ENCODE measurements around the gene KCTD15. TPM values are rescaled to one million over a fixed set of nuclear protein-coding genes. Genes with fewer than 3 reads are reported as not detected.
A peak's percentile ranks its signal among the peaks of the same experiment; 100 is the strongest.

The KCTD15 gene
- total and polyA plus RNA-seq, 10 of the 15 experiments (the other 5 are each of a cell fraction or from before 2014, with no cell fraction given), result not detected

- 0 out of 2 replicates have a peak, but pooled peaks have one; percentile 23 for TF ChIP-seq BACH1 (IDR thresholded peaks at IDR 0.05; ENCODE audit: borderline replicate concordance)
- TF ChIP-seq SP1 (IDR thresholded peaks at IDR 0.05; ENCODE audit: low read depth, low read length), result peak; percentile 51
- peak; percentile 95 for TF ChIP-seq ZNF592 (IDR thresholded peaks at IDR 0.05)
- 0 out of 3 replicates have a peak, but pooled peaks have one; percentile 33 for TF ChIP-seq POU2F2 (IDR thresholded peaks at IDR 0.05; ENCODE audit: borderline replicate concordance, low read depth, low read length)
- peak; percentile 58; the same call in 1 of the 2 replicates for TF ChIP-seq LARP7 (IDR thresholded peaks at IDR 0.05)
- 0 out of 2 replicates have a peak, but pooled peaks have one; percentile 30 for TF ChIP-seq IKZF1 (conservative IDR thresholded peaks at IDR 0.05)
Measured at GRCh38 chr19:33778089-33778791, 18.4 kb upstream of the KCTD15 start (continued).

GRCh38 chr19:33779849-33780248 is 16.8 kb upstream of the KCTD15 start:
- no peak overlapping the region for H2AFZ ChIP-seq (ENCODE audit: control insufficient read depth, low read depth, low read length)
- 47% methylated on average over 7 of the region's 7 CpGs for WGBS (ENCODE audit: insufficient coverage, insufficient replicate concordance, low lambda C conversion rate, missing lambda C conversion rate)
- peaks cover 0 to 3% of the 10 kb centered on the region in 2 experiments; a peak in 2 of 4 replicates for H3K27me3 ChIP-seq (replicated peaks in 1 of 2; ENCODE audit: control insufficient read depth in 2 of 2, insufficient read depth in 2 of 2, low read length in 1 of 2)
- TF ChIP-seq CHD2 (IDR thresholded peaks at IDR 0.05; ENCODE audit: borderline replicate concordance, low read depth, low read length) (no peak), MXI1 (IDR thresholded peaks at IDR 0.05; ENCODE audit: low read depth, low read length) (no peak), POLR2AphosphoS2 (IDR thresholded peaks at IDR 0.05; ENCODE audit: low read depth, low read length) (no peak), NFYB (IDR thresholded peaks at IDR 0.05; ENCODE audit: insufficient read depth, low read depth, low read length) (no peak), ATF2 (IDR thresholded peaks at IDR 0.05; ENCODE audit: low read length) (no peak), CEBPB (IDR thresholded peaks at IDR 0.05; ENCODE audit: borderline replicate concordance in 1 of 2, low read depth in 2 of 2, low read length in 2 of 2) (no peak), SUPT20H (IDR thresholded peaks at IDR 0.05; ENCODE audit: borderline replicate concordance, control insufficient read depth, low read depth, low read length) (no peak), FOS (IDR thresholded peaks at IDR 0.05; ENCODE audit: borderline replicate concordance, extremely low read depth, insufficient read length) (no peak), YY1 (IDR thresholded peaks at IDR 0.05; ENCODE audit: low read depth, low read length) (no peak)
- H3K4me3 ChIP-seq, result no peak overlapping the region
- no TSS peak for BruUV-seq (replicated peaks)
- SMC1A ChIA-PET (ENCODE audit: uncharacterized antibody, unreplicated experiment), result no interaction called here
- intact Hi-C loops (cut with micrococcal nuclease; ENCODE audit: unreplicated experiment) (loop anchor here (2.0 to 10.0 kb wide), 3 partner anchors 217 to 935 kb away; no protein-coding TSS in a partner anchor), in situ Hi-C loops (cut with MboI) (loop anchor here (5.0 to 25.0 kb wide), 3 partner anchors 312 to 932 kb away; no protein-coding TSS in a partner anchor)
- no peak overlapping the region for H3K9ac ChIP-seq (ENCODE audit: control insufficient read depth, insufficient read depth, low read length)
- FAIRE-seq, result no peak
- no peaks in the 10 kb centered on the region for H3K36me3 ChIP-seq (ENCODE audit: control insufficient read depth in 2 of 2, insufficient read depth in 2 of 2, low read length in 1 of 2)
- RAD21 ChIA-PET (ENCODE audit: unreplicated experiment), result no interaction called here
- no peaks in the 10 kb centered on the region for H3K9me3 ChIP-seq (replicated peaks; ENCODE audit: control insufficient read depth, insufficient read depth, low read length)
- no peak for ATAC-seq
- H3K27ac ChIP-seq (ENCODE audit: control insufficient read depth, insufficient read depth), result no peak overlapping the region
- no peaks in the 10 kb centered on the region for H3K79me2 ChIP-seq (ENCODE audit: control insufficient read depth, insufficient read depth, low read length)
- H3K4me1 ChIP-seq (ENCODE audit: control insufficient read depth, insufficient read depth, low read length), result no peaks in the 10 kb centered on the region
- H4K20me1 ChIP-seq (ENCODE audit: control insufficient read depth, insufficient read depth), result no peaks in the 10 kb centered on the region
- POLR2A ChIA-PET, result no interaction called here
- CTCF ChIA-PET, result interaction anchor here (0.6 to 3.2 kb wide), 3 partner anchors 9 to 316 kb away, joined by 3 to 23 read pairs (median 5); no protein-coding TSS in a partner anchor
- DNase-seq (ENCODE audit: low read depth, low spot score), result no peak
- H3K4me2 ChIP-seq (ENCODE audit: control insufficient read depth, insufficient read depth), result no peak overlapping the region

Data from GM12878 (cell line).